Ovary (tissue), 9 donors: ENCODE data around the gene EPN1. TPM values are rescaled to one million over a fixed set of nuclear protein-coding genes. Genes with fewer than 3 reads are reported as not detected.

Experiments used
- DNase-seq, 5 donors: peaks; one replicate each; pipeline ENCODE4 v3.0.0-alpha.2; 2019 to 2020
- H3K27ac ChIP-seq, 2 donors: fragments of 200-600 bp; one replicate each; pipeline versions ENCODE4 v1.5.1 to v1.8.0; 2019 to 2022
- H3K27me3 ChIP-seq: fragments of 200-600 bp; one replicate; pipeline ENCODE4 v1.8.0; 2022
- H3K36me3 ChIP-seq: fragments of 200-600 bp; sonication (generic); one replicate; pipeline ENCODE4 v1.5.1; 2019
- H3K4me1 ChIP-seq: one replicate; pipeline ENCODE4 v1.8.1; 2013; ENCODE audit warnings: mild to moderate bottlenecking, moderate library complexity; ENCODE audit not compliant: insufficient read depth
- H3K4me3 ChIP-seq: fragments of 200-600 bp; sonication (generic); one replicate; pipeline ENCODE4 v1.5.1; 2017
- H3K9me3 ChIP-seq, 2 donors: fragments of 200-600 bp in 1 of 2; sonication (generic) in 1 of 2; one replicate each; pipeline versions ENCODE4 v1.5.1 to v1.8.1; 2013 to 2019; ENCODE audit warnings: mild to moderate bottlenecking in 1 of 2, moderate library complexity in 1 of 2
- EP300 ChIP-seq: sonication (generic); formaldehyde crosslinking; IDR thresholded peaks from one replicate; pipeline ENCODE4 v1.6.1; 2017; ENCODE audit warnings: antibody characterized with exemption
- POLR2A ChIP-seq: fragments of 450-650 bp; IDR thresholded peaks from one replicate; pipeline ENCODE4 v1.6.1; 2017; ENCODE audit warnings: antibody characterized with exemption, mild to moderate bottlenecking, moderate library complexity
- WGBS, 3 donors: extraction: QIAGEN DNeasy Blood & Tissue Kit in 1 of 3; methylation state at CpG; one replicate each; pipeline versions ENCODE4 v1.1.5 to v1.1.7; 2013 to 2017; 5-methylcytosine and 5-hydroxymethylcytosine counted together
- intact Hi-C, 4 donors: fragments of 100-400 bp; cut with DNase I; formaldehyde crosslinking; loops; one replicate each; pipeline versions ENCODE4 v1.11.0 to v1.15.1; 2022 to 2023
- polyA plus RNA-seq, 2 donors: library from polyadenylated mRNA; stranded (reverse); fragments of 200-250 nt in 1 of 2; fragments of 350-450 nt in 1 of 2; fragmentation: Illumina TruSeq in 1 of 2; extraction: RNeasy Lipid Tissue Mini Kit (QIAGEN cat#74804) in 1 of 2; gene quantifications; one replicate each; pipeline ENCODE4 v1.2.3, GENCODE V29; 2013 to 2014
- total RNA-seq, 7 donors: library from RNA; depleted of rRNA in 2 of 7; stranded (reverse); fragments of >200 nt in 2 of 7; fragmentation: NEBNext Ultra II Directional in 3 of 7; extraction: Animal tissue kit (Norgen Biotek cat#: 25700) in 3 of 7; gene quantifications; one replicate each; pipeline versions ENCODE4 v1.1.0 to v1.2.4, GENCODE V29; 2016 to 2023
- TF ChIP-seq, protein P1 (sequence below), 3 donors: fragments of 450-650 bp in 2 of 3; fragments of 200-600 bp in 1 of 3; IDR thresholded peaks; one replicate each; pipeline versions ENCODE4 v1.5.1 to v1.8.0; 2016 to 2022; ENCODE audit warnings: antibody characterized with exemption in 3 of 3, mild to moderate bottlenecking in 1 of 3
- donor health status: DM: no; HTN: no; CAD: no; lungs with moderate emphysema.
- donor health status: DM: no; HTN: no; CAD: no.
- donor health status: Bipolar disorder and iron deficiency.
- donor health status: DM: yes; HTN: yes; CAD: no.
- donor health status: DM: no; HTN: no; CAD: no.
- donor health status: DM: yes; HTN: yes; CAD: no.

Gene EPN1
- total and polyA plus RNA-seq, 9 donors: 11.0 to 187 (median 116) TPM

DNA sequence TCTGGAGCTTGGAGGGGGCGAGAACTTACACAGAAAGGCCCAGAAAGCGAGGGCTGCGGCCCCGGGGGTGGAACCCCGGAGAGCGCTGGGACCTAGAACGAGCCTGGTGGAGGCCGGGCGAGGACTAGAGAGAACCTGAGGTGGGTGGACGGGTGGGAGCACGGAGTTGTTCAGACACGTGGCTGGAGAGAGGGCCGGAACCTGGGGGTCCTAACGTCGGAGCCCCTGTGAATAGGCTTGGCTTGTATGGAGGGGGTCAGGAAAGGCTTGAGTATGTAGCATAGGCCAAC lies 31.2 kb upstream of the EPN1 start:
- TF ChIP-seq, protein P1, sequence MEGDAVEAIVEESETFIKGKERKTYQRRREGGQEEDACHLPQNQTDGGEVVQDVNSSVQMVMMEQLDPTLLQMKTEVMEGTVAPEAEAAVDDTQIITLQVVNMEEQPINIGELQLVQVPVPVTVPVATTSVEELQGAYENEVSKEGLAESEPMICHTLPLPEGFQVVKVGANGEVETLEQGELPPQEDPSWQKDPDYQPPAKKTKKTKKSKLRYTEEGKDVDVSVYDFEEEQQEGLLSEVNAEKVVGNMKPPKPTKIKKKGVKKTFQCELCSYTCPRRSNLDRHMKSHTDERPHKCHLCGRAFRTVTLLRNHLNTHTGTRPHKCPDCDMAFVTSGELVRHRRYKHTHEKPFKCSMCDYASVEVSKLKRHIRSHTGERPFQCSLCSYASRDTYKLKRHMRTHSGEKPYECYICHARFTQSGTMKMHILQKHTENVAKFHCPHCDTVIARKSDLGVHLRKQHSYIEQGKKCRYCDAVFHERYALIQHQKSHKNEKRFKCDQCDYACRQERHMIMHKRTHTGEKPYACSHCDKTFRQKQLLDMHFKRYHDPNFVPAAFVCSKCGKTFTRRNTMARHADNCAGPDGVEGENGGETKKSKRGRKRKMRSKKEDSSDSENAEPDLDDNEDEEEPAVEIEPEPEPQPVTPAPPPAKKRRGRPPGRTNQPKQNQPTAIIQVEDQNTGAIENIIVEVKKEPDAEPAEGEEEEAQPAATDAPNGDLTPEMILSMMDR (IDR thresholded peaks at IDR 0.05): no peak
- TF ChIP-seq EP300 (no peak), POLR2A (no peak)
- intact Hi-C loops: no loop called here
- Histone ChIP-seq H3K4me1 (peaks cover 13% of the 10 kb centered on the region), H3K36me3 (no peaks in the 10 kb centered on the region), H3K4me3 (peak overlapping the region; percentile 93), H3K27ac (peak overlapping the region; percentile 74 to 95), H3K9me3 (no peaks in the 10 kb centered on the region), H3K27me3 (no peaks in the 10 kb centered on the region)
- 0 to 1% (median 1%) methylated on average over 15 of the region's 15 CpGs for WGBS, 3 donors
- DNase-seq: peak in 1 of 5 donors; percentile 48

DNA sequence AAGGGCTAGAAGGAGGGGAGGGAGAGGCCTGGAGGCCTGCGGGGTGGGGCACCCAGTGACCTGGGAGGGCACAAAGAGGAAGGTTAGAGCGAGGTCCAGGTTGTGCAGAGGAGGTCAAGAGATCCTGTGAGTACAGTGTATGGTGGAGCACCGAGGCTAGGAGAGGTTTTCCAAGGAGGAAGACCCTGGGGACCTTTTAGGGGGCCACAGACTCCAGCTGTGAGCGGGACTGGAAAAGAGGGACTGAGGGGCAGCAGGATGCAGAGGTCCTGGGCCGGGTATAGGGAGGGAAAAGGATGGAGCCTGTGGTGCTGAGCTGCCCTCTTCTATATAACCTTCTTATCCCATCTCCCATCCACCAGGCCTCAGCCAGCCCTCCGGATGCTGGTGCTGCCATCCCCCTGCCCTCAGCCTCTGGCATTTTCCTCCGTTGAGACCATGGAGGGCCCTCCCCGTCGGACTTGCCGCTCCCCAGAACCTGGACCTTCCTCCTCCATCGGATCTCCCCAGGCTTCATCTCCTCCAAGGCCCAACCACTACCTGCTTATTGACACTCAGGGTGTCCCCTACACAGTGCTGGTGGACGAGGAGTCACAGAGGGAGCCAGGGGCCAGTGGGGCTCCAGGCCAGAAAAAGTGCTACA lies 30.7 kb upstream of the EPN1 start:
- TF ChIP-seq EP300: no peak
- TF ChIP-seq POLR2A: no peak
- TF ChIP-seq, protein P1 (IDR thresholded peaks at IDR 0.05): no peak
- H3K4me1 ChIP-seq: peaks cover 18% of the 10 kb centered on the region
- WGBS, 3 donors: 38 to 42% (median 41%) methylated on average over 12 of the region's 12 CpGs
- H3K27ac ChIP-seq: peak overlapping the region in 1 of 2 donors; percentile 74
- H3K27me3 ChIP-seq: no peaks in the 10 kb centered on the region
- intact Hi-C loops: no loop called here
- no peaks in the 10 kb centered on the region for H3K36me3 ChIP-seq
- no peak for DNase-seq
- peak overlapping the region; percentile 93 for H3K4me3 ChIP-seq
- no peaks in the 10 kb centered on the region for H3K9me3 ChIP-seq

DNA sequence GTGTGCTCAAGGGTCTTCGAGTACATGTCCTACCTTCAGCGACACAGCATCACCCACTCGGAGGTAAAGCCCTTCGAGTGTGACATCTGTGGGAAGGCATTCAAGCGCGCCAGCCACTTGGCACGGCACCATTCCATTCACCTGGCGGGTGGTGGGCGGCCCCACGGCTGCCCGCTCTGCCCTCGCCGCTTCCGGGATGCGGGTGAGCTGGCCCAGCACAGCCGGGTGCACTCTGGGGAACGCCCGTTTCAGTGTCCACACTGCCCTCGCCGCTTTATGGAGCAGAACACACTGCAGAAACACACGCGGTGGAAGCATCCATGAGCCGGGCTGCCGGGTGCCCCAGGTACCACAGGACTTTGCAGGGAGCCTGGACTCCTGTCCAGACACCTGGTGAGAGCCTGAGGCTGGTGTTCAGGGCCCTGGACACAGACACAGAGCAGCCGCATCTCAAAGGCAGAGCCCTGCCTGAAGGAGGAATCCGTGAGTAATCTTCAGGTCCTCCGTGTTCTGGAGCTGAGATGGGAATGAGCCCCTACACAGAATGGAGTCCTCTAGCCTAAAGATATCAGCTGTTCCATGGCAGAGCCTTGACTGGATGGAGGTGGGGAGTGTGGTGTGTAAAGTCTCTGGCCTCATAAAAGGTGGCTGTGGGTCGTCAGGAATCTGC lies 30.0 kb upstream of the EPN1 start:
- DNase-seq: peak in 2 of 5 donors; percentile 49 to 52
- Histone ChIP-seq H3K27me3 (no peaks in the 10 kb centered on the region), H3K9me3 (no peaks in the 10 kb centered on the region), H3K27ac (no peak overlapping the region), H3K4me3 (no peak overlapping the region), H3K4me1 (peaks cover 18% of the 10 kb centered on the region), H3K36me3 (no peaks in the 10 kb centered on the region)
- intact Hi-C loops: no loop called here
- whole genome bisulfite sequencing, 3 donors: 75 to 86% (median 82%) methylated on average over 28 of the region's 28 CpGs
- TF ChIP-seq, protein P1 (IDR thresholded peaks at IDR 0.05): no peak
- TF ChIP-seq POLR2A (no peak), EP300 (no peak)

DNA sequence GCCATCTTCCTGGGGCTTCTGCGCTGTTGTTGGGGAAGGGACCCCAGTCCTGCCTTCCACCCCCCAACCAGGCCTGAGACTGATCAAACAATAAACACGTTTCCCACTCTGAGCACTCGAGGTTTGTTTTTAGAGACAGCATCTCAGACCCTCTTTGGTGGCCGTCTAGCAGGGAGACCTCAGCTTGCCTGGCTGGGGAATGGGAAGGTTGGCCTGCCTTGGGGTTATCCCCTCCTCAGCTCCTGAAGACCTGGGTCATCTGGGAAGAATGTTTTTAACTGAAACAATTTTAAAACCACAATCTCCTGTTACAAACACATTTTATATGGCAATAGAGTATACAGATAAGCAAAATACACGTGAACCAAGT lies 29.5 kb upstream of the EPN1 start:
- Histone ChIP-seq H3K36me3 (no peaks in the 10 kb centered on the region), H3K4me3 (no peak overlapping the region), H3K9me3 (no peaks in the 10 kb centered on the region), H3K27ac (no peak overlapping the region), H3K4me1 (peaks cover 15% of the 10 kb centered on the region), H3K27me3 (no peaks in the 10 kb centered on the region)
- intact Hi-C loops: no loop called here
- DNase-seq: peak in 1 of 5 donors; percentile 26
- TF ChIP-seq, protein P1 (IDR thresholded peaks at IDR 0.05): no peak
- no peak for TF ChIP-seq EP300
- TF ChIP-seq POLR2A: no peak
- WGBS, 3 donors: 45 to 58% (median 49%) methylated on average over 5 of the region's 5 CpGs
